ENCODE results near the gene MYOM1.

Gene MYOM1

GRCh38 chr18:3250237-3251107 lies 30.7 kb upstream of the MYOM1 start:
- no peak for DNase-seq (ENCODE audit: low read depth in 2 of 2)

GRCh38 chr18:3248658-3249359 lies 29.0 kb upstream of the MYOM1 start:
- DNase-seq (ENCODE audit: low read depth in 2 of 2), result no peak

- DNase-seq (ENCODE audit: low read depth in 2 of 2), result no peak
Measured at GRCh38 chr18:3248062-3248657, 28.4 kb upstream of the MYOM1 start.

- DNase-seq (ENCODE audit: low read depth in 2 of 2), result peak; percentile 84
Measured at GRCh38 chr18:3247240-3248061, 27.7 kb upstream of the MYOM1 start, which contains the start of gene MYL12A. MYL12A (plus strand) TSS chr18:3247801; CDS start chr18:3253248, 5,447 bp downstream.

GRCh38 chr18:3246635-3247239 lies 27.0 kb upstream of the MYOM1 start:
- no peak for DNase-seq (ENCODE audit: low read depth in 2 of 2)

GRCh38 chr18:3245853-3246634 lies 26.3 kb upstream of the MYOM1 start:
- peak; percentile 58 to 60 for DNase-seq (ENCODE audit: low read depth in 2 of 2)

GRCh38 chr18:3245185-3245564 lies 25.4 kb upstream of the MYOM1 start:
- DNase-seq (ENCODE audit: low read depth in 2 of 2), result no peak

GRCh38 chr18:3238742-3239141 lies 19.0 kb upstream of the MYOM1 start:
- DNase-seq (ENCODE audit: low read depth in 2 of 2), result no peak

- DNase-seq (ENCODE audit: low read depth in 2 of 2), result no peak
Measured at GRCh38 chr18:3236470-3236869, 16.7 kb upstream of the MYOM1 start.

GRCh38 chr18:3235846-3236245 lies 16.1 kb upstream of the MYOM1 start:
- no peak for DNase-seq (ENCODE audit: low read depth in 2 of 2)

GRCh38 chr18:3234457-3234856 lies 14.7 kb upstream of the MYOM1 start:
- DNase-seq (ENCODE audit: low read depth in 2 of 2), result no peak

- DNase-seq (ENCODE audit: low read depth in 2 of 2), result no peak
Measured at GRCh38 chr18:3233433-3234168, 13.8 kb upstream of the MYOM1 start.

GRCh38 chr18:3233004-3233403 lies 13.2 kb upstream of the MYOM1 start:
- DNase-seq (ENCODE audit: low read depth in 2 of 2), result no peak

- no peak for DNase-seq (ENCODE audit: low read depth in 2 of 2)
Measured at GRCh38 chr18:3230401-3231334, 10.9 kb upstream of the MYOM1 start.

- DNase-seq (ENCODE audit: low read depth in 2 of 2), result no peak
Measured at GRCh38 chr18:3226048-3226447, 6.3 kb upstream of the MYOM1 start.

- DNase-seq (ENCODE audit: low read depth in 2 of 2), result no peak
Measured at GRCh38 chr18:3225588-3225987, 5.8 kb upstream of the MYOM1 start.

- no peak for DNase-seq (ENCODE audit: low read depth in 2 of 2)
Measured at GRCh38 chr18:3224223-3224622, 4.5 kb upstream of the MYOM1 start.

- no peak for DNase-seq (ENCODE audit: low read depth in 2 of 2)
Measured at GRCh38 chr18:3223356-3223755, 3.6 kb upstream of the MYOM1 start.

GRCh38 chr18:3221496-3221895 lies 1.7 kb upstream of the MYOM1 start:
- no peak for DNase-seq (ENCODE audit: low read depth in 2 of 2)

Measured in stimulated activated CD8-positive, alpha-beta memory T cell treated with anti-CD3 and anti-CD28 coated beads, Interleukin-15, amount 100 ng/mL, for 4 hours (primary cell).